ENCODE data around the gene CIZ1.
A peak's percentile ranks its signal among the peaks of the same experiment; 100 is the strongest.

The CIZ1 gene

DNA sequence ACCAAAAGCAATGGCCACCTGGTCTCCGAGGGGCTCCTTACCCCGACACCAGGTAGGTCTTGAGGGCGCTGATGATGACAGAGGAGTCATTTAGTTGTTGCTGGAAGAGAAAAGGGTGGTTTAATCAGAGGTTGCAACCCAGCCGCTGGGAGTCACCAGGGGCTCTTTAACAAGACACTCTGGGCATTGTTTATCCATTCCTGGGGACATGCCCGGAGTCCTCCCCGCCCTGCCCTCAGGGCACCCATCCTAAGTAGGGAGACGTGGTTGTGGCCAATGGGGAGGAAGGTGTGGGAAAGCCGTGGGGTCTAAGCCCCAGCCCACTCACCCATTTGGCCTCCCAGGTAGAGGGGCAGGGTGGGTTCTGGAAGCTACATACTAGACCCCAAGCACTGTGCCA is 66.9 kb downstream of the CIZ1 start:
- no peak for DNase-seq

DNA sequence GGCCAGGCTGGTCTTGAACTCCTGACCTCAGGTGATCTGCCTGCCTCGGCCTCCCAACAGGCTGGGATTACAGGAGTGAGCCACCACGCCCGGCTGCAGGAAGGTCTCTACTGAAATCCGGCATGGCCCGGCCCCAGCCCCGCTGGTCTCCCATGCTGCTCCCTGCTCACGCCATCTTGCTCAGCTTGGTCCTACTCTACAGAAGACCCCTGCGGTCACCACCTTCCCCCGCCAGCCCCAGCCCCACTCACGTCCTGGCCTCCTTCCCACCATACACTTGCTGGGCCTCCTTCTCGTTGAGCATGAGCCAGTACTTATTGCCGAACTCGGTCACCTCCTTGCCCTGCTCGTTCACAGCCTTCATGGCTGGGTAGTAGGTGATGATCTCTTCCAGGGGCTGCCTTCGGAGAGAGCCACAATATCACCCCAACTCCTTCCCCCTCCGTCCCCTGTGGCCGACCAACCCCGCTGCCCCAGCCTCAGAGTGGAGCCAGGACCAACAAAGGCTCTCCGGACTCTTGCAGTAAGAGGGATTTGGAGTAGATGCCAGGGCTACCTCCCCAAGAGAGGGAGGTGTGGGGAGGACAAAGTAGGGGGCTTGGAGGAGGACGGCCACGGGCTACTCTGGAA is 67.8 kb downstream of the CIZ1 start:
- DNase-seq = no peak

DNA sequence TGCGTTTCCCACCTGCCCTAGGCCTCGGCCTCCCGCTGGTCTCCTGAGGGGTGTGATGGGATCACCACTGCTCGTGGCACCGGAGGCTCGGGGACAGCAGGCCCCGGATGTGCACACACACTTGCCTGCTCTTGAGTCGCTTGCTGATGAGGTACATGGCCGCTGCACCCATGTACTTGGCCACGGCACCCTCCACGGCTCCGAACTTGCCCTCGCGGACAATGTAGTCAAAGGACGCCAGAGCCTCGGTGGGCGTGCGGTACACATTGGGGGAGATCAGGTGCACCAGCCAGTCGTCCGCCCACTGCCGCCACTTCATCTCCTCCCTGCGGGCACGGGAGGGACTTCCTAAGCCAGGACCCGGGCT is 68.6 kb downstream of the CIZ1 start:
- DNase-seq = no peak

DNA sequence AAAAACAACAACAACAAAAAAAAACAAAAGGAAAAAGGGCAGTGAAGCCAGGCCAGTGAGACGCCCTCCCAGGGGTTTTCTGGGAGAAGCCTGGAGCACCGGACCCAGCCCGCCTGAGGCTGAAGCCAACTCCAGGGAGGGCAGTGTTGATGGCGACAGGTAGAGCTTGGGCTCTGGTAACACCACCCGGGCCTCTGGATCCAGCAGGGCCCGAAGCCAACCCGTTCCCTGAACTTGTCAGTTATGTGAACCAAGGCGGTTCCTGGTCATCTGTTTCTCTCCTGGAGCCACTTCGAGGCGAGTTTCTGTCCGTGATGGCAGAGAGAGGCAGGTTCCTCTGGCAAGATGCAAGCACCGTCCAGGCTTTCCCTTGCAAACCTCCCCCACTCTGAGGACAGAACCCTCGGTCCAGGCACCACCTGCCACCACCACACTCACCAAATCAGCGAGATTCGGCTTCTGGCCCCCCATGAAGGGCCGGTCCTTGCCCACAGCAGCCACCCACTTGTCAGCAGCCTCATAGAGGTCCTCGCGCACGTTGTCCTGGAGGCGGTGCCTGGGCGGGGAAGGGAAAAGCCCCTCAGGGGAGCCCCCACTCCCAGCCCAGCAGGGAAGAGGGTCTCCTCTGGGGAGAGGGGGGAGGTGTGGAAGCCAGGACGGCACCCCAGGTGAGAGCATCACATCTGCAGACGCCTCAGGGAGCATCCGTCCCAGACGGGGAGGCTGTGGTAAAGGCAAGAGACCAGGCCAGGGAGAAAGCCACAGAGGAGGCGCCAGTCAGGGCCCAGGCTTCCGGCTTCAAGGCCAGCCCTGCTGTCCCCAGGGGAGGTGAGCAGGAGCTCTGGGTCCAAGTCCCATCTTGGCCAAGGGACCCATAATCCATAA is 69.2 kb downstream of the CIZ1 start:
- no peak for DNase-seq

DNA sequence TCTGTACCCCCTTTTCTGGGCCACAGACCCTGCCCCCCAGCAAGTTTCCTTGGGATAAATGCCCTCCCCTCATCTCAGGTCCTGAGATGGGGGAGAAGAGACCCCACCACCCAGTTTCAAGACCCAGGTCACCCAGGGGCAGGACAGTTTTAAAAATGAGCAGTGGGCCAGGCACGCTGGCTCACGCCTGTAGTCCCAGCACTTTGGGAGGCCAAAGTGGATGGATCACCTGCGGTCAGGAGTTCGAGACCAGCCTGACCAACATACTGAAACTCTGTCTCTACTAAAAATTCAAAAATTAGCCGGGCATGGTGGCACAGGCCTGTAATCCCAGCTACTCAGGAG is 69.9 kb downstream of the CIZ1 start:
- no peak for DNase-seq

DNA sequence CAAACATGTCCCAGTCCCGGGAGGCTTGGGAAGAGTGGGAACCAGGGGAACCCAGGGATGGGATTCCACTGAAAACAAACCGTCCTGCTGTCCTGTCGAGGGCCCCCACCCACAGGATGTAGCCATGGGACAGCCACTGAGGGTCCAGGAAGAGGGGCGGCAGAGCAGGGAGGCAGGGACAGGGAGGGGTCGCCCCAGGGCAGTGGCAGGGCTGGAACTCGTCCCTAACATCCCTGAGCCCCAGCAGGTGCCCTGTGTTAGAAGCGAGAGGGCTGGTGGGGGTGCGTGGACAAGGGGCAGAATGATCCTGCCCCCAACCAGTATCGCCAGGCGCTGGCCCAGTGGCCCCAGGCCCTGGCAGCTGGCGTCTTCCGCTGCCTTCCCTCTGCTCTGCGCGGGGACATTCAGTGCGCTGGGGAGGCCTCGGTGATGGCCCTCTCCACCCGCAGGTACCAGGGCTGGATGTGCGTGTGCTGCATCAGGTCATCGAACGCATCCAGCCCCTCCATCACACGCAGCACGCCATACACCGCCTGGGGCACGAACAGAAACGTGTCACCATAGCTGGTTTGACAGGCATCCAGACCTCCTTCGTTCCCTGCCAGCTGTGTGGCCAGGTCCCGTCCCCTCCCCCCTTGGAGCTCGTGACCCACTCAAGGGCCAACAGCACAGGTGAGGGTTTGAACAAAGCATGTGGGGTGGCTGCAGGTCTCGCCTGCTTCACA is 70.5 kb downstream of the CIZ1 start:
- DNase-seq = no peak

DNA sequence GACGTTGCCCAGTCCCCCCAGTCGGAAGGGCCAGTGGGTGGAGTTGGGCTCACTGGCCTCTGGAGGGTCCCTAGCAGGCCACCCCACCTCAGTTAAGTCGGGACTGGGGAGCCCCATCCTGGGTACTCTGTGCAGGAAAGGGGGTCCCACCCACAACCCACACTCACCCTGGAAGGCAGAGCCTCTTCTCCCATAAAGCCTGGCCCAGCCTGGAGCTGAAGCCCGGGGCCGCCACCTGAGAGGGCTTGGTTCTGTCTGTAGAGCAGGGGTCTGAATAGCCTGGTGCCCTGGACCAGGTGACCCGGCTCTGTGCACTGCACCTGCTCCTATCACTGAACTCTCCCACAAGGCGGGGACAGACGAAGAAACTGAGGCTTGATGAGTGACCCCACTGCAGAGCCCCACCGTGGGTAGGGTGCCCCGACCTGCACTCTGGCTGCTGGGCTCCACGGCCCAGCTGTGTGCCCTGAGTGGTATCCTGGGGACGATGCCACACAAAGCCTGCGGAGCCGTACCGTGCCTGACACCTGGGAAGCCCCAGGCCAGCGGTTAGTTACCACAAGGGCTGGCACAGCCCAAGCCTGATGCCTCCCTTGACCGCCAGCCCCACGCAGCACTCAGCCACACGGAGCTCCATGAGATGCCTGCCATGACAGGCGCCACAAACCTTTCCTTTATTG is 71.2 kb downstream of the CIZ1 start:
- no peak for DNase-seq

DNA sequence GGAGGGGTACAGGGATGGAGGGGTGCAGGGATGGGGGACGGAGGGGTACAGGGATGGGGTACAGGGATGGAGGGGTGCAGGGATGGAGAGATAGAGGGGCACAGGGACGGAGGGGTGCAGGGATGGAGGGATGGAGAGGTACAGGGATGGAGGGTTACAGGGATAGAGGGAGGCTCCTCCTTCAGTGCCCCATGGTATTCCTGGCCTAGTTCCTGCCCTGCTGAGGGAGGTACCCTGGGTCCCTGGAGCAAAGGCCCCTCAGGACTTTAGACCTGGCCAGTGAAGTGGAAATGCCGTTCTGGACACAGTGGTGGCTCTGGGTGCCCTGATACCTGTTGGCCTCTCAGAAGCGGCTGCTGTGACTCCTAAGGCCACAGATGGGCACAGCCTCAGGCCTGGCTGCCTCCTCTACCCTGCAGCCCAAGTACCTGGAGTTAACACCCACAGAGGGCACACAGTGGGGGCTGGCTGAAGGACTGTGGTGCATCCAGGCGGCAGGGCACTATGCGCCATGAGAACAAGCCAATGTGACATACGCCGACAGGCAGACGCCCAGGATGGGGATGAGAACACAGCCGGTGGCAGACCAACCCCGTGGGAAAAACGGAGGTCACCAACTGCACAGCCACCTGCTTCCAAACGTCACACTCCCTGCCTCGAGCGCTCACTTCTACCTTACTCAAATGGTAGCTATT is 72.3 kb downstream of the CIZ1 start:
- DNase-seq = no peak

DNA sequence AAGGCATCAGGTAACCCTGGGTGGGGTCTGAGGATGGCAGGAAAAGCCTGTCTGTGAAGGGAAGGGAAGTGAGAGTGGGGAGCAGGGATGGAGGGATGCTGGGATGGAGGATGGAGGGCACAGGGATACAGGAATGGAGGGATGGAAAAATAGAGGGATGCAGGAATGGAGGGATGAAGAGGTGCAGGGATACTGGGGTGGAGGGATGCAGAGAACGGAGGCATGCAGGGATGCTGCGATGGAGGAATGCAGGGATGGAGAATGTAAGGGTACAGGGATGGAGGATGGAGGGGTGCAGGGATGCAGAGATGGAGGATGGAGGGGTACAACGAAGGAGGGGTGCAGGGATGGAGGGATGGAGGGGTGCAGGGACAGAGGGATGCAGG is 72.9 kb downstream of the CIZ1 start:
- no peak for DNase-seq

DNA sequence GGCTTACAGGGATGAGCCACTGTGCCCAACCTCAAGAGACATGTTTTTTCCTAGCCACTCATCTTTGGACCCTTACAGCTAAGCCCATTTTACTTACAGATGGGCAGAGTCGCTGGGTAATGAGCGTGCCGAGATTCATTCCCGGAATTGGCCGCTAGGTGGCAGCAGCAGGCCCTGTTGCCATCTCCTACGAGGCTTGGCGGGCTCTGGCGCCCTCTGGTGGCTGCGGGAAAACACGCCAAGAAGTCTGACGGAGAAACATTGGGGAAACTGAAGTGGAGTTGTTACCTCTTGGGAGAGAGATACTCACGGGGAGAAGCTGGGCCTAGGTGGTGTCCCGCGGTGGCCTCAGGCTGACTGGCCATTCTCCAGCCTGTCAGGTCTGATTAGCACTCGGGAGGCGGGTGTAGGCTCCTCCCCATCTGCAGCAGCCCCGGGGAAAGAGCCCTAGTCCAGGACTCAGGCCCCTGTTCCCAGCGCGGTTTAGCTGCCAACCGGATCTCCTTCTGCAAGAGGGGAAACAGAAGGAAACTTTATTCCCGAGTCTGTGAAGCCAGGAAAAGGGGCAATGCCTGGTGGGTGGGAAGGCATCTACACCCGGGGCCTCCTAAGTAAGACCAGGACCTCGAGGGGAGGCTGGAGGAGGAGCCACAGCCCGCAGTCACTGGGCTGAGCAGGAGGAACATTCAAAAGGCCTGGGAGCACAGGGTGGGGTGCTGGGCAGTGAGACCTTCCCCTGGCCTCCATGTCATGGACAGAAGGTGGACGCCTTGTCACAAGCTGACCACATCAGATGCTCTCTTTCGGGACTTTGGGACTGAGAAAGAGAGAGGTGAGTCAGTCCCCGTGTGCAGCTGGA is 73.5 kb downstream of the CIZ1 start:
- peak; percentile 91 to 99 (median 96) for DNase-seq

DNA sequence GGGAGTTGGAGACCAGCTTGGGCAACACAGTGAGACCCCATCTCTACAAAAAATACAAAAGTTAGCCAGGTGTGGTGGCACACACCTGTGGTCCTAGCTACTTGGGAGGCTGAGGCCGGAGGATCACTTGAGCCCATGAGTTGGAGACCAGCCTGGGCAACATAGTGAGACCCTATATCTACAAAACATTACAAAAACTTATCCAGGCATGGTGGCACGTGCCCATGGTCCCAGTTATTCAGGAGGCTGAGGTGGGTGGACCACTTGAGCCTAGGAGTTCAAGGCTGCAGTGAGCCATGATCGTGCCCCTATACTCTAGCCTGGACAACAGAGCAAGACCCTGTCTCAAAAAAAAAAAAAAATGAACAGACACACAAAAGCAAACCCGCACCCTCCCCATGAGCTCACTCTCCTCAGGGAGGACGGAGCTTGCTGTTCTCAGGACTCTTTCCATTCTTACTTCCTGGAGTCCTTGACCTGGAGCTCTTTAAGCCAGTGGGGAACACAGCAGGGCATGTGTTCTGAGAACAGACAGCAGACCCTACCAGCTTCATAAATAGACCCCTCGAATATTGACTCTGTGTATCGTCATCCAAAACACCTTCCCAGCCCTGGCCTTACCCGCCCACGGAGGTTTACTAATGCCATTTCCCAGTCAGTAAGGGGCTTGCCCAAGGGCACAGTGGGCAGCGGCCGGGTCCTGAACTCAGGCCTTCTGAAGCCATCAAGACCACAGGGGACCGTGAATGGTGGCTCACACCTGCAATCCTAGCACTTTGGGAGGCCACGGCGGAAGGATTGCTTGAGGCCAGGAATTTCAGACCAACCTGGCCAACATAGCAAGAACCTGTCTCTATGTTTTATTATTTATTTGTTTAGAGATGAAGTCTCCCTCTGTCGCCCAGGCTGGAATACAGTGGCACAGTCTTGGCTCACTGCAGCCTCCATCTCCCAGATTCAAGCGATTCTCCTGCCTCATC is 75.0 kb downstream of the CIZ1 start:
- DNase-seq = no peak
